Peyer's patch (tissue), 4 donors: ENCODE data around the gene RIMS4.

Experiments
- POLR2A ChIP-seq, 2 donors: fragments of 450-650 bp; IDR thresholded peaks; one replicate each; pipeline ENCODE4 v1.5.1; 2017; ENCODE audit warnings: antibody characterized with exemption in 2 of 2, mild to moderate bottlenecking in 2 of 2, moderate library complexity in 2 of 2
- TF ChIP-seq, protein P1 (sequence below), 6 experiments: fragments of 450-650 bp in 4 of 6; fragments of 200-600 bp in 2 of 6; sonication (generic) in 1 of 6; IDR thresholded peaks; one replicate each; pipeline ENCODE4 v1.5.1; 2017 to 2019; ENCODE audit warnings: antibody characterized with exemption in 6 of 6, mild to moderate bottlenecking in 3 of 6, moderate library complexity in 1 of 6

DNA sequence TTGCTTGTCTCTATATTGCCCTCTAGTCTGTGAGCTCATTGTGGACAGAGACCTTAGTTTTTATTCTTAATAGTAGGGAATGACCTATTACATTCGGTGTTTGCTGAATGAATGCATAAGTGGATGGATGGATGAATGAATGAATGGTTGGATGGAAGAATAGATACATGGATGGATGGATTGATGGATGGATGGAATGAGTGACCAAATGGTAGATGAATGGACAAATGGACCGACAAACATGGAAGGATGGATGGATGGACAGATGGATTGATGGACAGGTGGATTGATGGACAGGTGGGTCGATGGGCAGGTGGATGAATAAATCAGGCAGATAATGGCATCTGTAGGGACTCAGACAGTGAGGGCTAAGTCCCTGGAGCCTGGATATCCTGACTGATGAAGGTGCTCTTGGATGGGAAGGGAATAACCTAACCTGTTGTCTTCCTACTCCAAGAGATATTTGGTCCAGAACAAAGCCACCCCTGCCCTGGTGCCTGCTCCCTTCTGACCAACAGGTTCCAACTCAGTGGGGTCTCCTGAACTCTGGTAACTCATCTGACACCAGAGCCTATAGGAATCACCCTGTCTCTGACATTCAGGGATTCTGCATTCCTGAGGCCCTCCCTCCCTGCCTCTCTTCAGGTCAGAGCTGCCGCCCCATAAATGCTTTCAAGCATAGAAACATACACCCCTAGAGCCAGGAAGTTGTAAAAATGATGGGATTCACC, 104.8 kb downstream of the RIMS4 start:
- TF ChIP-seq, protein P1, sequence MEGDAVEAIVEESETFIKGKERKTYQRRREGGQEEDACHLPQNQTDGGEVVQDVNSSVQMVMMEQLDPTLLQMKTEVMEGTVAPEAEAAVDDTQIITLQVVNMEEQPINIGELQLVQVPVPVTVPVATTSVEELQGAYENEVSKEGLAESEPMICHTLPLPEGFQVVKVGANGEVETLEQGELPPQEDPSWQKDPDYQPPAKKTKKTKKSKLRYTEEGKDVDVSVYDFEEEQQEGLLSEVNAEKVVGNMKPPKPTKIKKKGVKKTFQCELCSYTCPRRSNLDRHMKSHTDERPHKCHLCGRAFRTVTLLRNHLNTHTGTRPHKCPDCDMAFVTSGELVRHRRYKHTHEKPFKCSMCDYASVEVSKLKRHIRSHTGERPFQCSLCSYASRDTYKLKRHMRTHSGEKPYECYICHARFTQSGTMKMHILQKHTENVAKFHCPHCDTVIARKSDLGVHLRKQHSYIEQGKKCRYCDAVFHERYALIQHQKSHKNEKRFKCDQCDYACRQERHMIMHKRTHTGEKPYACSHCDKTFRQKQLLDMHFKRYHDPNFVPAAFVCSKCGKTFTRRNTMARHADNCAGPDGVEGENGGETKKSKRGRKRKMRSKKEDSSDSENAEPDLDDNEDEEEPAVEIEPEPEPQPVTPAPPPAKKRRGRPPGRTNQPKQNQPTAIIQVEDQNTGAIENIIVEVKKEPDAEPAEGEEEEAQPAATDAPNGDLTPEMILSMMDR (IDR thresholded peaks at IDR 0.05) = no peak
- no peak for TF ChIP-seq POLR2A (IDR thresholded peaks at IDR 0.05)
